Stimulated activated CD8-positive, alpha-beta memory T cell treated with anti-CD3 and anti-CD28 coated beads, Interleukin-15, amount 100 ng/mL, for 48 hours (primary cell): ENCODE results near the gene DLG2.
"Not testable (repeated sequence)": the region's sequence is repeated elsewhere in the genome, so short reads cannot be mapped to it uniquely, and the experiment has no call there.

Experiments used
- DNase-seq, 2 donors: peaks; one replicate each; pipeline ENCODE4 v3.0.0-alpha.2; 2020; ENCODE audit warnings: low read depth in 2 of 2

DLG2 gene

DNA sequence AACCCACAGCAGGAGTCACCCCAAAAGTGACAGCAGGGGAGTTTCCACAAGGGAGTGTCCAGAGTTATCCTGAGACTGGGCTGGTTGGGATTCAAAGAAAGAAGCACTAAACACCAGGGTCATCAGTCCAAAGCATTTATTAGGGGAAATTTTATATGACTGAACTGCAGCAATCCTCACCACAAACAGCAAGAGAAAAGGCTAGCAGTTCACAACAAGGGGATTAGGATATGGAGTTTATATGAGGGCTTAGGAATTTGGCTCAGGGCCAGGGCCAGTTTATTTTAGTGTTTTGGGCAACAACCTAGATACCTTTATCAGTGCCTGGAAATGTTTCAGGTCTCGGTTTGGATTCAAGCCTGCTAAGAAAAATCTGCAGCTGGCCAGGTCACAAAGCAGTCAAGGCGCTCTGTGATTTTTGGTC is 16.1 kb upstream of the DLG2 start:
- no peak for DNase-seq

DNA sequence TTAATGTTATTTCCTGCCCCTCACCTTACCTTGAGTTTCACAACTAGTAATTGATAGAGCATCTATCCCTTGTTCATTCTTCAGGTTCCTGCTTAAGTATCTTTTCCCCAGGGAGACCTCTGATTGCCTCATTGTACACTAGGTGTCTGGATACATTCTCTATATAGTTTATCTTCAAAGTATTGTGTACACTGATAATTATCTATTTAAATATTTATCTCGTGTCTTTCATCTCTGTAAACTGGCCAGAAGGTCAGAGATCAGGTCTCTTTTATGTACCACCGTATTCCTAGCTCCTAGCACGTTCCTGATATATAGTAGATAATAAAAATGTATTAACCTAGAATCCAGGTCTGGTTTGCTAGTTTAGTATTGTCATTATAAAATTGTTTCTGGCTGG is 7.6 kb upstream of the DLG2 start:
- no peak for DNase-seq

DNA sequence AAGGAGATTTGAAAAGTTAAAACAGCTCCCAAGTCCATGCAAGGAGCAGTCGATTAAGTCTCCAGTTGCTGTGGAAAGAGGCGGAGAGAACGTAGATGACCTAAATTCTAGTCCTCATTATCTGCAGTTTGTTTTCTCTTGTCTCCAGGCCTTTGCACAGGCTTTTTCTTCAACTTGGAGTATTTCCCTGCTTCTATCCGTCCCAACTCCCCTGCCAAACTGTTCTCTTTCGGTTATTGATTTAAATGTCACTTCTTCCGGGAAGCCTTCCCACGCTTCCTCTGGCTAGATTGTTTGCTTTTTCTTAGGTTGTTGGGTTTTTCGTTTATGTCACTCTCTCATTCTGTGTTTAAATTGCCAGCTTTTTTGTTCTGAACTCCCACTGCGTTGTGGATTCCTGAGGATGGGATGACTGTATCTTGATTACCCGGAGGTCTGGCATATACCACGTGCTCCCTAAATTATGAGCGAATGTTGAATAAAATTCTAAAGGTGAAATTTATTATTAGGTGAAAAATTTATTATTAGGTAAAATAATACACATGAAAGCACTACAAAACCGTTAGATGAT is 1.7 kb upstream of the DLG2 start:
- DNase-seq, result no peak

DNA sequence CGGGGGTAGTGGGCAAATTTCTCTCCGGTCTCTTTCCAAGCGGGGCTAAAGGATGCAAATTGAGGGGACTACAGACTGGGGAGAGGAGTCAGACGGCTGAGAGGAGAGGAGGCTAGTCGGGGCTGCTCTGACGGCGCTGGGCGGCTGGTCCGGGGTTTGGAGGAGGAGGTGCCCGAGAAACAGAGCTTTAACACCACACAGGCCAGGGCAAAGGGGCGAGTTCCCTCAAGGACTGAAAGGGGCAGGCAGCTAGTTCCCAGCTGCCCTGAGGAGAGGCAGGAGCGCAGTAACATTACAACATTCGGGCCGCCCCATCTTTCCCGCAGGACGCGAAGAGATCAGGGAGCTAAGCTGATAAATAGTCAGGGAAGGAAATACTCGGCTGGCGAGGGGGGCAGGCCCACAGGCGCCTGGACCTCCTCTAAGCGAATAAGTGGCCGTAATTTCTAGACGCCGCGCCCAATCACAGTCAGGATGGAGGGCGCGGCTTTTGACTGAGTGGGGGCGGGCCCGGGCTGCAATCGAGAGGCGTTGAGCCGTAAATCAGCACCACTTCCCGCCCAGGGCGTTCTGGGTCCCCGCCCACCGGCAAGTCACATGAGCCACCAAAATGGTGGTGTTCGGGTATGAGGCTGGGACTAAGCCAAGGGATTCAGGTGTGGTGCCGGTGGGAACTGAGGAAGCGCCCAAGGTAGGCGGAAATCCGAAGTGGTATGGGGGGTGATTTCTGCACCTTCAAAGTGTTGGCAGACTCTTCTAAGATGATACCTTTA is 1.0 kb upstream of the DLG2 start, which contains the start of gene TMEM126B:
Gene TMEM126B (plus strand): TSS at position 596 of the 773 bp plus-strand sequence. CDS start 15 bp downstream, at position 611.
- DNase-seq, result peak; percentile 95

DNA sequence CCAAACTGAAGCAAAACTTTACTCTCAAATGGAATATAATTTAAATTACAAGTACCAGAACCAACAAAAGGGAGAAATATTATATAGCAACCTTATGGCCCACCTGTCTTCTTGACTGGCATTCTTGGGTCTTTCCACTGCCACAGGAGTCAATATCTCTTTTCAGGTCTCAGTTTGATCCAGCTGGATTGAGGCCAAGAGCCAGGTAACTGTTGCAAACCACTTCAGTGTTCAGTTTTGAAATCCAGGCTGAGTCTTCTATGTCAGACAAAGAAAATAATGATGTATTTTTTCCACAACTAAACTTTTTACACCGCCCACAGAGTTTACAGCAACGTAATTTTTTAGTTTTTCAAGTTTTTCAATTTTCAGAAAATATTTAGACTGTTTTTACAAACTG is 648 bp downstream of the DLG2 start:
- DNase-seq, result no peak

DNA sequence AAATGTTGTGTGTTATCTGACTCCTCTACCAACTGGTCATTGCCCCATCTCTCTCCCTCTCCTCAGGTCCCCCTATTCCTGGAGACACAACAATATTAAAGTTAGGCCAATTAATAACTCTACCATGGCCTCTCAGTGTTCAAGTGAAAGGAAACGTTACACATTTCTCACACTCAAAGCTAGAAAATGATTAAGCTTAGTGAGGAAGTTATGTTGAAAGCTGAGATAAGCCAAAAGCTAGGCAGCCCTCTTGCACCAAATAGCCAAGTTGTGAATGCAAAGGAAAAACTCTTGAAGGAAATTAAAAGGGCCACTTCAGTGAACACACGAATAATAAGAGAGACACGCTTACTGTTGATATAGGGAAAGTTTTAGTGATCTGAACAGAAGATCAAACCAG is 6.9 kb downstream of the DLG2 start:
- DNase-seq, result no peak

DNA sequence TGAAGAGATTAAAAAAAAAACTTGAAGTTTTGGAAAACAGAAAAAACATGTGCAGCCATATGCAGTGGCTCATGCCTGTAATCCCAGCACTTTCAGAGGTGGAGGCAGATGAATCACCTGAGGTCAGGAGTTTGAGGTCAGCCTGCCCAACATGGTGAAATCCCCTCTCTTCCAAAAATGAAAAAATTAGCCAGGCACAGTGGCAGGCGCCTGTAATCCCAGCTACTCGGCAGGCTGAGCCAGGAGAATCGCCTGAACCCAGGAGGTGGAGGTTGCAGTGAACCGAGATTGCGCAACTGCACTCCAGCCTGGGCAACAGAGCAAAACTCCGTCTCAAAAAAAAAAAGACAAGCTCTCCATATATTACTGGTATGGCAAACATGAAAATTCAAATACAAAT is 7.6 kb downstream of the DLG2 start:
- DNase-seq, result no peak

DNA sequence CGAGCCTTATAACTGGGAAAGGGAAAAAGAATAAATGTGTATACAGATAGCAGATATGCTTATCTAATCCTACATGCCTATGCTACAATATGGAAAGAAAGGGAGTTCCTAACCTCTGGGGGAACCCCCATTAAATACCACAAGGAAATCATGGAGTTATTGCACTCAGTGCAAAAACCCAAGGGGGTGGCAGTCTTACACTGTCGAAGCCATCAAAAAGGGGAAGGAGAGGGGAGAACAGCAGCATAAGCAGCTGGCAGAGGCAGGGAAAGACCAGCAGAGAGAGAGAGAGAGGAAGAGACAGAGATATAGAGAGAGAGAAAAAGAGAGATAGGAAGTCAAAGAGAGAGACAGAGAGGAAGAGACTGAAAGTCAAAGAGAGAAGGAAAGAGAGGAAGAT is 15.5 kb downstream of the DLG2 start:
- not testable (repeated sequence) for DNase-seq

DNA sequence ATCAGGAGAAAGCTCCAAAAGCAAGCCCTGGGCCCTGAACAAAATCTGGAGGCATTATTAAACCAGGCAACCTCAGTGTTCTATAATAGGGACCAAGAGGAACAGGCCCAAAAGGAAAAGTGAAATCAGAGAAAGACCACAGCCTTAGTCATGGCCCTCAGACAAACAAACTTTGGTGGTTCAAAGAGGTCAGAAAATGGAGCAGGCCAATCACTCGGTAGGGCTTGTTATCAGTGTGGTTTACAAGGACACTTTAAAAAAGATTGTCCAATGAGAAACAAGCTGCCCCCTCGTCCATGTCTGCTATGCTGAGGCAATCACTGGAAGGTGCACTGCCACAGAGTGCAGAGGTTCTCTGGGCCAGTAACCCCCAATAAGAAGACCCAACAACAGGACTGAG is 17.9 kb downstream of the DLG2 start:
- DNase-seq, result not testable (repeated sequence)

DNA sequence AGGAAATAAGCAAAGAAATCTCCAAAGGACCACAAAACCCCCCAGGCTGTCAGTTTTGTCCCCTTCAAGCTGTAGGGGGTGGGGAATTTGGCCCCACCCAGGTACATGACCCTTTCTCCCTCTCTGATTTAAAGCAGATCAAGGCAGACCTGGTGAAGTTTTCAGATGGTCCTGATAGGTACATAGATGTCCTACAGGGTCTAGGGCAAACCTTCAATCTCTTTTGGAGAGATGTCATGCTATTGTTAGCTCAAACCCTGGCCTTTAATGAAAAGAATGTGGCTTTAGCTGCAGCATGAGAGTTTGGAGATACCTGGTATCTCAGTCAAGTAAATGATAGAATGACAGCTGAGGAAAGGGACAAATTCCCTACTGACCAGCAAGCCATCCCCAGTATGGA is 18.5 kb downstream of the DLG2 start:
- DNase-seq, result not testable (repeated sequence)

DNA sequence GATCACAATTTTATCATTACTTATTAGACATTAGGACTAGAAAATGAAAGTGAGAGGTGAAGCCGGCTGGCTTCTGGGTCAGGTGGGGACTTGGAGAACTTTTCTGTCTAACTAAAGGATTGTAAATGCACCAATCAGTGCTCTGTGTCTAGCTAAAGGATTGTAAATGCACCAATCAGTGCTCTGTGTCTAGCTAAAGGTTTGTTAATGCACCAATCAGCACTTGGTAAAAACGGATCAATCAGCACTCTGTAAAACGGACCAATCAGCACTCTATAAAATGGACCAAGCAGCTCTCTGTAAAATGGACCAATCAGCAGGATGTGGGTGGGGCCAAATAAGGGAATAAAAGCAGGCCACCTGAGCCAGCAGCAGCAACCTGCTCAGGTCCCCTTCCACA is 20.9 kb downstream of the DLG2 start:
- not testable (repeated sequence) for DNase-seq

DNA sequence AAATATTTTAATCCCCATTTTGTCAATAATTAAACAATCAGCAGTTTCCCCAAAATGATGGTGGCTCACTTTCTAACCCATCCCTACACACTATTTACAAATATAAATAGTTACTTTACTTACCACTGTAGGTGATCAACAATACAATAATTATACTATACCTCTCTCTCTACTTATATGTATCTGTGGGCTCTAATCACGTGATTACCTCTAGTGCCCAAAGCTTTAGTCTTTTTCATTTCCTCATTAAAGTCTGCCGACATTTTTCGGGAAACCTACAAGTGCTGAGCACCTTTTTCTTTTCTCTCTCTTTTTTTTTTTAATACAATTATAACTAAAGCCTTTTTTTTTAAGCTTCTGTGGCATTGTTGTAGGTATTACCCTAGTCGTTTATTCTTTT is 23.9 kb downstream of the DLG2 start:
- DNase-seq, result no peak

DNA sequence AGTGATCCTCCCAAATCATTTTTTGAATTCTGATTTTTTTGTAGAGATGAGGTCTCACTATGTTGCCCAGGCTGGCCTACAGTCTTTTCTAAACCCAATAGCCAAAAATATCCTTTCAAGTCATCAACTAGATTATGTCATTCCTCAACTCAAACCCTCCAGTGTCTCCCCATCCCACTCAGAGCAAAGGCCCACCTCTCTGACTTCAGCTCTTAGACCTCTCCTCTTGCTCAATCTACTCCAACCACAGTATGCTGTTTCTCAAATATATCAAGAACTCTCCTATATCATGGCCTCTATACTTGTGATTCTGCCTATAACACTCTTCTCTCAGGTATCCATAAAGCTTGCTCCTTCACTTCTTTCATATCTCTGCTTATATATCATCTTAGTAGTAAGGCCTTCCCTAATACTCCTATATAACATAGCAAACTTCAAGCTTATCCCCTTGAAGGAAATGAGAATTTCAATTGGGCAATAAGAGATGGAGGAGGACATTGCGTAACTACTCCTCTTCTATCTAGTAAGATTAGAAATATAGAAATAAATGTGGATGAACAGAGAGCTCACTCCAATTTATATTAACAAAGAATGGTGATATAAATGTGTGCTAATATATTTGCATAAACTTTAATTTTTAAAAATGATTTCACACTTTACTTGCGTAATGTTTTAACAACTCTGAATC is 24.5 kb downstream of the DLG2 start:
- DNase-seq, result no peak

DNA sequence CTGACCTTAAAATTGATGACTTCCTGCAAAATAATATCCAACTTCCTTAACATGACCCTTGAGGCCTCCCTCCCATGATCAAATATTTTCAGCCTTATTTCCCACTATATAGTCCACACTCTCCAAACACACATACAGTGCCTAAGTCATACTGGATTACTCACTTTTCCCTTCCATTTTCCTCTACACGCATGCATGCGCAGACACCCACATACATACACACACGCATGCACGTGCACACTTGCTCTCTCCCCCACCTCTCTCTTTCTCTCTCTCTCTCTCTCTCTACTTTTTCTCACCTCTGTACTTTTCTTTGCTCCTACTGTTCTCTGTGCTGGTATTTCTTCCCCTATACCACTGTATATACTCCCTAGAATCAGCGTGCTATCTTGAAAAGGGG is 28.1 kb downstream of the DLG2 start:
- DNase-seq, result no peak

DNA sequence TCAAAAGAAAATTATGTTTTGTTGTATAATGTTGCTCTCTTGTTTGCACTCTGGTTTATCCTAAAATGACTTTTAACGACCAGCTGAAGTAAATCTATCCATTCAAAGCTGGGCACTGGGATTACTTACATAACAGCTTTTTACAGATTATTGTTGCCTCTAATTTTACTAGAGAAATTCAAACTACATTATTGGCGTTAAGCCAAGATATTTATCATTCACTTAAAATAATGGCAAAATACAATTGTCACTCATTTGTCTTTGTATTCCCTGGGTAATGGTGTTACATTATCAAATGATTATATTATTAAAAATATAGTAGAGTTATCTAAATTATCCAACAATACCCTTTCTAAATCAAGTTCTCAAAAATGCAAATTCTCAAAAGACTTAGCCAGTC is 30.3 kb downstream of the DLG2 start:
- DNase-seq, result no peak

DNA sequence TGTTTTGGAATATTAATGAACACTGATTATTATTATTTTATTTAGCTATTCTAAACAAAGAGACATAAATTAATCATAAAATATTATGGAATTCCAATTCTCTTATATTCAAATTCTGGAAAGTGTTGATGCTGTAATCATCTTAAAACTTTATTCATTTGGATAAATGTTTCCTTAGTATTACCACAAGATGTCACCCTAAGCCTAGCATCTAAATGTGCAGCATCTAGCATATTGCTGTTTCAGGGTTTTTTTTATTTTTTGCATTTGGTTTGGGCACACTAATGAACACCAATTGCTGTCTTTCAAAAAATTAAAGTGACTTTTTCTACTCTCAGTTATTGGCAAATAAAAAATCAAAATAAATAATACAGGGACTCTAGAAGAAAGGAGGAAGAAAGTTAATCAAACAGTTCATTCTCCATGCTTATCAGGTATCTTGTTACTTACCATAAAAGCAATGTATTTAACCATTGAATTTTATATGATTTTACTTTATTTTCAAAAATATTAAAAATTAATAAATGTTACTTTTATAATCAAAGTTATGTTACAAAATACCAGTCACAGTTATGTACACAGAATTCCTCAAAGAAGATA is 31.8 kb downstream of the DLG2 start:
- no peak for DNase-seq

DNA sequence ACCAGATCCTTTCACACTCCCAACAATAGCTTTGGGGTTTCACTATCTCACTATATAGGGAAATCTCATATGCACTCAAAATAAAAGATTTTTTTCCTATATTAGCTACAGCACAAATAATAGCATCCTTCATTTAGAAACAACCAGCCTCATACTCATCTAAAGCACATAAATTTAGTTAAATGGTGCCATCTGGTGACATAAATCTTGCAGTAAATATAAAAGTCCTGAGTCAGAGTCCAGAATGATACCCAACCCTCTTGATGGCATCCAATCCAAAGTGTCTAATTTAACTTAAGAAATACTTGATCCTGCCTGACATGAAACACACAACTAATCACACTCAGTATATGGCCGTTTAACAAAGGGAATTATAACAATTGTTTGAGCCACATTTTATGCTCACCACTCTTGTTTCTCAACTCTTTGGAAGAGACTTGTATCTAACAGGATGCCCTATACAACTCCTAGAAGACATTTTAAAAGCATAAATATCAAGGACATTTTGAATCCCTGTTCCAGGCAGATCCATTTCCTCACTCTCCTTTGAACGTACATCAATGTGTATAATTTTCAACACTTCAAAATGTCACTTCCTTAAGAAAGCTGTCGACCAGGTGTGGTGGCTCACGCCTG is 36.2 kb downstream of the DLG2 start:
- DNase-seq, result no peak

DNA sequence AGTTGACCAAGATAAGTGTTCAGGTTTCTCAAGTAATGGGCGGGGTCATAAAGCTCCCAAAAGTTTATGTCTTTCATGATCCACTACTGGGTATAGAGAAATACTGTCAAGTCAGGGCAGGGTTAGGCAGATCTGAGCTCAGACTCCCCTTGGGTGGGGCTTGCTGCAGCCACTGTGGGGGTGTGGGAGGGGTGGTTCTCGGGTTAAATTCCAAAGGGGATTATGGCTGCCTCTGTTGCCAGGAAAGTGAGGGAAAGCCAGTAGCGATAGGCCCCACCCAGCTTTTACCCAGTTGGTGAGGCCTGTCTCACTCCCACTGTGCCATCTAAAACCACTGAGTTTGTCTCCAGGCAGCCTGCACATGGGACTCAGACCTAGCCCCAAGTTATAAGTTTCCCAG is 37.8 kb downstream of the DLG2 start:
- no peak for DNase-seq

DNA sequence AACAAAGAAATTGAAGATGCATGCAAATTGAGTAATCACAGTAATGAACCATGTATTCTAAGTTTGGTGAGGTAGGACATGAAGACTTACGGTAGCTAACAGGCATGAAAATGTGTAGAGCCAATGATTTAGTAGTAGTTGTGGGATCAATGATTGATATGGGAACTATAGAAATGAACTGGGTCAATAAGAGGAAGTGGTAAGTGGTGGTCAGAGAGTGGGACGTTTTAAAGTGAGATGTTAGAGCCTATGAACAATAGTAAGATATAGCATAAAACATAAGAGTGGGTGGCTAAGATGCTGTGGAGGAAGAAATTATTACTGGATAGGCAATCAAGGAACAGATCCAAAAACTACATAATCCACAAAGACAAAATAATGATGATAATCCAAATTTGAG is 45.0 kb downstream of the DLG2 start:
- no peak for DNase-seq

DNA sequence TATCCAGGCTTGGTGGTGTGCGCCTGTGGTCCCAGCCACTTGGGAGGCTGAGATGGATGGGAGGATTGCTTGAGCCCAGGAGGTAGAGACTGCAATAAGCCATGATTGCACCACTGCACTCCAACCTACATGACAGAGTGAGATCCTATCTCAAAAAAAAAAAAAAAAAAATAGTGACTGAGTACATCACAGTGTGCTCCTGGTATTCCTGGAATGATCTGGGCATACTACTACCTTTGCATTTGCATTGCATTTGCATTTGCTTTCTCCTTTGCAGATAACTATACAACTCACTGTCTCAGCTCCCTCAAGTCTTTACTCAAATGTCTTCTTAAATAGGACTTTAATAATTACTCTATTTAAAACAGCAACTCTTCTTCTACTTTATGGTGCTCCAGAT is 51.8 kb downstream of the DLG2 start:
- DNase-seq, result no peak

DNA sequence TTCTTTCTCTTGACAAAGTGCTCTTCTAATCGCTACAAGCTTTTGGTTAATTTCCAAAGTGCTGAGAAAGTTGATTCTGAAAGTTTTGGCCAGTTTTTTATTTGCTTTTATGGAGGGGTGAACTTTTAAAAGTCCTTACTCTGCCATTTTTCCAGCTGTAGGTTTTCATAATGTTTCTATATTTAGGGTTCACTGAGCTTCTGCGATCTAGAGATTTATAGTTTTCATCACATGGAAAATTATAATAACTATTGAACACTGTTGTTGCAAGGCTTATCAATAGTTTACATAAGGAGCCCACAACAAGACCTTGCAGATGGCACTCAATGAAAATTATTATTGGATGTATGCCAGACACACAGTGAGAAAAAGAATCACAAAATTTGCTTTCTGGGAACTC is 55.1 kb downstream of the DLG2 start:
- DNase-seq, result no peak

DNA sequence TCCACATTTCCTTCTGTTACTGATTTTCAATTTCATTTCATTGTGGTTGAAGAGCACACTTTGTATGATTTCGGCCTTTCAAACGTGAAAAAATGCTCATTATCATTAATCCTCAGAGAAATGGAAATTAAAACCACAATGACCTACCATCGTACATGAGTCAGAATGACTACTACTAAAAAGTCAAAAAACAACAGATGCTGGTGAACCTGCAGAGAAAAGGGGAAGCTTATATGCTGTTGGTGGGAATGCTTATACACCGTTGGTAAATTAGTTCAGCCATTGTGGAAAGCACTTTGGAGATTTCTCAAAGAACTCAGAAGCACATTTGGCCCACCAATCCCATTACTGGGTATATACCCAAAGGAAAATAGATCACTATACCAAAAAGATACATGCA is 57.6 kb downstream of the DLG2 start:
- DNase-seq, result no peak
